Hematopoietic multipotent progenitor cell (in vitro differentiated cells): Measurements from ENCODE around the gene RNF225. TPM values are rescaled to one million over a fixed set of nuclear protein-coding genes. Genes with fewer than 3 reads are reported as not detected.
"Not testable (repeated sequence)": the region's sequence is repeated elsewhere in the genome, so short reads cannot be mapped to it uniquely, and the experiment has no call there.

Experiments
- DNase-seq, 3 donors: peaks; one replicate each; pipeline ENCODE4 v3.0.0-alpha.2; 2011 to 2015; ENCODE audit warnings: low read depth in 2 of 3, low spot score in 2 of 3
- small RNA-seq: library from RNA; depleted of rRNA; stranded (forward); fragments of <200 nt; gene quantifications from one replicate; pipeline ENCODE3, GENCODE V24; 2012
- total RNA-seq: library from RNA; depleted of rRNA; stranded (reverse); fragments of >200 nt; gene quantifications from one replicate; pipeline ENCODE4 v1.2.3, GENCODE V29; 2012

RNF225 gene
- total RNA-seq, 1 donor = 0.81 TPM

DNA sequence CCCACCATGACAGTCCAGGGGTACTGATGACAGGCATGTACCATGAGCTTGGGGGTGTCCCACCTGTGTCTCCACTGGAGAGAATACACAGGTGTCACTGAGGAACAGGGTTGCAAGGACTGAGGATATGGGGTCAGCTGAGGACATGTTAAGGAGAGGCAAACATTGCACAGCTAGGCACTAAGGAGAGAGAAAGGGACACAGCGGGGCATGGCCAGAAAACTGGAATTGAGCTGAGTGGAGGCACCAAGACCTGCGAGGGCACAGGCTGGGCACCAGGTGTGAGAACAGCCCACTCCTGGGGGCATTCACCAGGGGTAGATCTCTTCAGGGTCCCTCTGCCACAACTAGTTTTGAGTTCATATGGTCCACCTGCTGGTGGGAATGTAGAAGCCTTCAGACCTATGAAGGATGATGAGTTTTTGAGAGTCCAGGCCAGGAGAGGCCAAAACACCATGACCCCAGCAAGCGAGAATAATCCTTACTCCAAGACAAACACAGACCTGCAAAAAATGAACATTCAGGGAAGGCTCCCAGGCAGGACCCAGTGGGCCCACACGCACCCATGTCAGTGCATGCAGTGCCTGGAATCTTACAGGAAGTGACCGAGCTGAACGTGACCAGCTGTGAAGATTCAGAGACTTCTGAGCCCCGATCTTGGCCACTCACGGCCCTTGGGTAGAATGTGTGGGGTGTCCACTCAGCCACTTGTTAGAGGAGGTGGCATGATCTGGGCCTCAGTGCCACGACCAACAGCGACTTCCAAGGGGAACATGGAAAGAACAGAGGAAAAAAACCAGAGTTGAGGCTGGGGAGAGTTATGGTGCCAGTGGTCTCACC is 11.6 kb downstream of the RNF225 start:
- peak in 1 of 3 donors; percentile 37 for DNase-seq

GRCh38 chr19:58407658-58408151 is 12.2 kb downstream of the RNF225 start:
- DNase-seq = no peak

DNA sequence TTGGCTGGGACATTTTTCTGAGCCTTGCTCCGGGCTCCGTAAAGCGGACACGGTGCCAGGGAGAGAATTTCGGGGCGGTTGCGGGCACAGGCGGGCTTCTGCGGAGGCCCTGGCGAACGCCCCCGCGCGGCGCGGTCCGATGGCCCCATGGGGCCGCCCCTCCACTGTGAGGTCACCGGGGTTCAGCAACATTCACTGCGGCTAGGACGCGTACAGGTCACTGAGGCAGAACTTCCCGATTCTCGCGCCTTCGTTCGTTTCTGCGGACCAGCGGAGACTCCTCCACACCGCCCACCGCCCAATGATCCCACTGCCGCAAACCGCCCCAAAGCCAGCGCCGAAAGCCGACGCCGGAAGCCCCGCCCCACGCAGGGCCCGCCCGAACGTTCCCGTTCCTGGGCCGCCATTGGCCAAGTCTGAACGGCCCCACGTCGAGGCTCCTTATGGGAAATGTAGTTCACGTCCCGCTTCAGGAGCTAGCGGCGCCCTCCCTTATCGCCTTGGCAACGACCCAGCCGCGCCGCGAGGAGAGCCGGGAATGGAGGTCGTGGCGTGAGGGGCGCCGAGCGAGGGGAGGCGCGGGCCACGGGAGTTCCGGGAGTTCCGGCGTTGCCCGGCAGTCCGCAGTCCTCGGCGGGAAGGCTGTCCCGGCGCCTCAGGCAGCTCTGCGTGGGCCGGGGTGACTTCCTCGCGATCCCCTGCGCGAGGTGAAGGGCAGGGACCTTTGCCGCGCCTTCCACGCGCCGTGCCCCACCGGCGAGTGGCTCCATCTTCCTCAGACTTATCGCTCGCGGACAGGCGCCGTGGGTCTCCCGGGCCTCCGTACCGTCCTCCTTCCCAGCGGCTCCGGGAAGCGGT is 12.9 kb downstream of the RNF225 start, which contains the start of gene ZNF584:
Gene ZNF584, plus strand, starts transcription at position 498 of the 858 bp plus-strand sequence. CDS start 499 bp downstream, outside the sequence.
- DNase-seq = peak; percentile 77 to 95 (median 95)

DNA sequence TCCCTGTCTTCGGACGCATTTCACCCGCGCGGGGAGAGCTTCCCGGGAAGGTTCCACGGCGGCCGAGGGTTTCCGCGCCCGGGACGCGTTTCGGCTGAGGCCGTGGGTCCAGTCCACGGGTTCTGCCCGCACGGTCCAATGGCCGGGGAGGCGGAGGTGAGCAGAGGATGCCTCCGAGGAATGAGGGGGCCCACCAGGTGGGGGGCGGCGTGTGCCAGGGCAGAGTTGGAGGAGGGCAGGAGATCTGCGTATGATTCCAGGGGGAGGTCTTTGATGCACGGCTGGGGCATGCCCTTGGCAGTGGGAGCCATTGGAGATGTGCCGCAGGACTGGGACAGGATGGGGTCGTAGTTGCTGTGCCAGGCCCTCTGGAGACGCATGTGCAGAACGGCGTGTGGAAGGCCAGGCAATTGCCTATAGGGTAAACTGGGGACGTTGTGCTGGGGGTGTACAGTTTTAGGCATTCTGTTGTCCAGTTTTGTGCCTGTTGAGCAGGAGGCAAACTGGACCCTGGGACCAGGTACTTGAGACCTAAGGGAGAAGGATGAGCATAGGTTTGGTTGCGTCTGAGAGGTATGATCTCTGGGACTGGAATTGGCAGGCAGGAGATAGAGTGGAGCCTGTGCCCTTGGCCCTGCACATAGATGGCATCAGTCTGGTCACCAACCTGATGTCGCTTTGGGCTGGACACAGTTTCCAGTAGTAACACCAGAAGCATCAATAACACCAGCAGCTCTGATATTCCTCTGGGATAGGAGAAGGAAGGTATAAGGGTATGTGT is 13.7 kb downstream of the RNF225 start:
- DNase-seq = peak in 1 of 3 donors; percentile 41

DNA sequence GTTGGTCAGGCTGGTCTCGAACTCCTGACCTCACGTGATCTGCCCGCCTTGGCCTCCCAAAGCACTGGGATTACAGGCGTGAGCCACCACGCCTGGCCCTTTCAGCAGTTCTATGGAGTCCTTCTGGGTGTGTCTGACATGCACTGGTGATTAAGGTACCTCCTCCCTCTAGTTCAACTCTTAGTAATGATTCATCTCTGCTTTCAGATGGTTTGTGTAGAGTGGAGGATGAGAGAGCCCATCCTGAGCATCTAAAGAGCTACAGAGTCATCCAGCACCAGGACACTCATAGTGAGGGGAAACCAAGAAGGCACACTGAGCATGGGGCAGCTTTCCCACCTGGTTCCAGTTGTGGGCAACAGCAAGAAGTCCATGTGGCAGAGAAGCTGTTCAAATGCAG is 21.1 kb downstream of the RNF225 start:
- no peak for DNase-seq

- DNase-seq = no peak
These were observed 21.6 kb downstream of the RNF225 start for GRCh38 chr19:58417071-58417470.

DNA sequence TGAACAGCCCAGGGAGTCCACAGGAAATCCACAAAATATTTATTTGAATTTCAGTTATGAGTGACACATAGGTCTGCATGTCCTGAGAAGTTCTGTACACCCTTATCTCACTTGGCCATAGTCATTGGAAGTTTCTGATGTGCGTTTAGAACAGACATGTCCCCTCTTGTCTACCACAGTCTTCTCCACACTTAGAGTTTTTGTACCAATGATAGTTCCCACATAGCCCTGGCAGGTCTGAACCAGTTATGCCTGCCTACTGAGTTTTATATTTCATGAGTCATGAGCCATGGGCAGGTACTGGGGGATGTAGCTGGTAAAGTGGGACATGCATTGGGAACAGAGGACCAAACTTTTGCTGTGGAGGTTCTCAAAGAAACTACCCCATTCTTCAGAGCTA is 33.2 kb downstream of the RNF225 start:
- no peak for DNase-seq

GRCh38 chr19:58429745-58430144 is 34.3 kb downstream of the RNF225 start:
- no peak for DNase-seq

GRCh38 chr19:58434217-58434616 is 38.8 kb downstream of the RNF225 start:
- peak in 1 of 3 donors; percentile 21 for DNase-seq

- peak; percentile 88 to 100 (median 100) for DNase-seq
These were observed 44.4 kb downstream of the RNF225 start, which contains the start of gene ZNF132 for GRCh38 chr19:58439576-58440554. Gene ZNF132 (minus strand): TSS chr19:58440153. CDS start chr19:58439821, 332 bp downstream.

- DNase-seq = no peak
These were observed 45.1 kb downstream of the RNF225 start for GRCh38 chr19:58440556-58440955.

GRCh38 chr19:58442986-58443385 is 47.5 kb downstream of the RNF225 start:
- not testable (repeated sequence) for DNase-seq

Small RNA genes lying within 50 kb of the gene (small RNA-seq; reads per million reads assigned to genes)
- gene MIR4754 (not detected), gene RNA5SP473 (0.20 reads per million)

Other genes starting within 250 kb of the RNF225 start
- 9.4 TPM for gene ZNF329, start 244.9 kb upstream of the RNF225 start, total RNA-seq
- gene ZNF274, start 212.6 kb upstream of the RNF225 start, total RNA-seq = 34.7 TPM
- gene ZNF544, start 166.7 kb upstream of the RNF225 start, total RNA-seq = 57.1 TPM
- gene ZNF8, start 116.7 kb upstream of the RNF225 start, total RNA-seq = 10.5 TPM
- gene ERVK3-1, start 90.3 kb upstream of the RNF225 start, total RNA-seq = 49.0 TPM
- gene ZSCAN22, start 68.7 kb upstream of the RNF225 start, total RNA-seq = 3.0 TPM
- gene A1BG, start 42.2 kb upstream of the RNF225 start, total RNA-seq = 10.0 TPM
- gene ZNF497, start 32.9 kb upstream of the RNF225 start, total RNA-seq = 4.8 TPM
- gene ZNF837, start 14.6 kb upstream of the RNF225 start, total RNA-seq = 6.2 TPM
- 7,116 TPM for gene RPS5, start 8.4 kb upstream of the RNF225 start, total RNA-seq
- gene ZNF584, start 13.0 kb downstream of the RNF225 start, total RNA-seq = 11.3 TPM
- 5.9 TPM for gene ZNF132, start 44.5 kb downstream of the RNF225 start, total RNA-seq
- 19.1 TPM for gene ZNF324B, start 56.0 kb downstream of the RNF225 start, total RNA-seq
- 21.3 TPM for gene ZNF324, start 71.4 kb downstream of the RNF225 start, total RNA-seq
- gene ZNF446, start 80.7 kb downstream of the RNF225 start, total RNA-seq = 16.2 TPM
- gene SLC27A5, start 116.3 kb downstream of the RNF225 start, total RNA-seq = 24.2 TPM
- 14.3 TPM for gene ZBTB45, start 124.2 kb downstream of the RNF225 start, total RNA-seq
- gene TRIM28, start 148.4 kb downstream of the RNF225 start, total RNA-seq = 972 TPM
- 59.8 TPM for gene CHMP2A, start 159.4 kb downstream of the RNF225 start, total RNA-seq
- 54.4 TPM for gene UBE2M, start 163.0 kb downstream of the RNF225 start, total RNA-seq
- gene MZF1, start 177.7 kb downstream of the RNF225 start, total RNA-seq = 58.7 TPM